ENCODE measurements around the gene RUFY1.

DNA sequence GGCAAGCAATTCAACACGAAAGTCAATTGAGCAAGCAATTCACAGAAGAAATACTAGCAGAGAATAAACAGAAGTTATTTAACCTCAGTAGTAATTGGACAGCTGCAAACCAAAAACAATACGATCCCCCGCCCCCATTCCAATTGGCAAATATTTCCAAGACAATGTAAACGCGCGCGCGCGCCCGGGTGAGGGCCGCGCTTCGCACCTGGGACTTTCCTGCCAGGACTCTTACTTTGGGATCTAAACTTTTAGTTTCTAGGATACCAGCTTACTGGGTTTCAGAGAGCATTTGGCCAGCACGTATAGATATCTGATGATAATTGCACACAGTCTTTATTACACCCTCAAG lies 8.6 kb downstream of the RUFY1 start:
- TF ChIP-seq, protein P1, sequence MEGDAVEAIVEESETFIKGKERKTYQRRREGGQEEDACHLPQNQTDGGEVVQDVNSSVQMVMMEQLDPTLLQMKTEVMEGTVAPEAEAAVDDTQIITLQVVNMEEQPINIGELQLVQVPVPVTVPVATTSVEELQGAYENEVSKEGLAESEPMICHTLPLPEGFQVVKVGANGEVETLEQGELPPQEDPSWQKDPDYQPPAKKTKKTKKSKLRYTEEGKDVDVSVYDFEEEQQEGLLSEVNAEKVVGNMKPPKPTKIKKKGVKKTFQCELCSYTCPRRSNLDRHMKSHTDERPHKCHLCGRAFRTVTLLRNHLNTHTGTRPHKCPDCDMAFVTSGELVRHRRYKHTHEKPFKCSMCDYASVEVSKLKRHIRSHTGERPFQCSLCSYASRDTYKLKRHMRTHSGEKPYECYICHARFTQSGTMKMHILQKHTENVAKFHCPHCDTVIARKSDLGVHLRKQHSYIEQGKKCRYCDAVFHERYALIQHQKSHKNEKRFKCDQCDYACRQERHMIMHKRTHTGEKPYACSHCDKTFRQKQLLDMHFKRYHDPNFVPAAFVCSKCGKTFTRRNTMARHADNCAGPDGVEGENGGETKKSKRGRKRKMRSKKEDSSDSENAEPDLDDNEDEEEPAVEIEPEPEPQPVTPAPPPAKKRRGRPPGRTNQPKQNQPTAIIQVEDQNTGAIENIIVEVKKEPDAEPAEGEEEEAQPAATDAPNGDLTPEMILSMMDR (IDR thresholded peaks at IDR 0.05; ENCODE audit: low read length): no peak
- TF ChIP-seq EZH2 (IDR thresholded peaks at IDR 0.05; ENCODE audit: borderline replicate concordance, low read length): no peak

All from OCI-LY1 (cell line).